Astrocyte of the spinal cord (primary cell): ENCODE measurements around the gene TMEM117.

Source experiments
- DNase-seq: peaks from one replicate; pipeline ENCODE4 v3.0.0; 2011; ENCODE audit warnings: low read depth, low spot score
- H3K4me3 ChIP-seq: 2 replicates; pipeline ENCODE4 v1.5.1; 2011; ENCODE audit warnings: low read depth, mild to moderate bottlenecking, low read length, moderate library complexity
- CTCF ChIP-seq: IDR thresholded peaks from 2 replicates; pipeline ENCODE4 v1.5.1; 2012; ENCODE audit warnings: low read depth, mild to moderate bottlenecking, low read length, inconsistent platforms
- in situ Hi-C: cut with HindIII; loops from 2 replicates; pipeline ENCODE4 v1.10.0; 2017; ENCODE audit warnings: low sequenced_read_pairs

Gene TMEM117

GRCh38 chr12:44099486-44099885 is 263.6 kb downstream of the TMEM117 start:
- no peak for DNase-seq
- in situ Hi-C loops, result no loop called here
- TF ChIP-seq CTCF, result no peak
- H3K4me3 ChIP-seq, result no peak overlapping the region

GRCh38 chr12:44100264-44100663 is 264.4 kb downstream of the TMEM117 start:
- no peak overlapping the region for H3K4me3 ChIP-seq
- no peak for DNase-seq
- in situ Hi-C loops, result no loop called here
- no peak for TF ChIP-seq CTCF

- in situ Hi-C loops, result no loop called here
- no peak for TF ChIP-seq CTCF
- no peak for DNase-seq
- H3K4me3 ChIP-seq, result no peak overlapping the region
Measured at GRCh38 chr12:44101475-44101874, 265.6 kb downstream of the TMEM117 start.

- no peak for TF ChIP-seq CTCF
- no peak overlapping the region for H3K4me3 ChIP-seq
- no peak for DNase-seq
- in situ Hi-C loops, result no loop called here
Measured at GRCh38 chr12:44114906-44115305, 279.0 kb downstream of the TMEM117 start.

GRCh38 chr12:44117337-44117736 is 281.5 kb downstream of the TMEM117 start:
- in situ Hi-C loops, result no loop called here
- no peak for TF ChIP-seq CTCF
- no peak overlapping the region for H3K4me3 ChIP-seq
- DNase-seq, result no peak

- no peak overlapping the region for H3K4me3 ChIP-seq
- in situ Hi-C loops, result no loop called here
- TF ChIP-seq CTCF, result no peak
- DNase-seq, result no peak
Measured at GRCh38 chr12:44118946-44119345, 283.1 kb downstream of the TMEM117 start.

GRCh38 chr12:44126806-44127205 is 290.9 kb downstream of the TMEM117 start:
- in situ Hi-C loops, result no loop called here
- no peak overlapping the region for H3K4me3 ChIP-seq
- DNase-seq, result no peak
- no peak for TF ChIP-seq CTCF
